GM23338 (cell line): ENCODE results near the gene DDX27.

Experiments
- CREB1 ChIP-seq: fragments of 250-450 bp; sonication (Bioruptor Pico); IDR thresholded peaks from 2 replicates; pipeline ENCODE4 v1.5.0; 2020; ENCODE audit warnings: low read depth, mild to moderate bottlenecking, moderate library complexity
- EZH2 ChIP-seq: fragments of 200-600 bp; sonication (generic); IDR thresholded peaks from one replicate; pipeline ENCODE4 v1.8.0; 2017; ENCODE audit warnings: antibody characterized with exemption, mild to moderate bottlenecking, low read depth; ENCODE audit not compliant: unreplicated experiment
- EZH2phosphoT487 ChIP-seq: fragments of 200-600 bp; sonication (generic); IDR thresholded peaks from one replicate; pipeline ENCODE4 v1.8.1; 2018; ENCODE audit warnings: antibody characterized with exemption; ENCODE audit not compliant: unreplicated experiment
- JUNB ChIP-seq: IDR thresholded peaks from one replicate; pipeline ENCODE4 v1.6.1; 2016; ENCODE audit warnings: antibody characterized with exemption; ENCODE audit not compliant: unreplicated experiment
- NANOG ChIP-seq: IDR thresholded peaks from 2 replicates; pipeline ENCODE4 v1.6.1; 2016; ENCODE audit warnings: antibody characterized with exemption, borderline replicate concordance
- POLR2AphosphoS5 ChIP-seq: IDR thresholded peaks from 2 replicates; pipeline ENCODE4 v1.6.1; 2016; ENCODE audit warnings: antibody characterized with exemption, low read depth
- ZNF114 ChIP-seq: fragments of 250-450 bp; sonication (Bioruptor Pico); IDR thresholded peaks from 2 replicates; pipeline ENCODE4 v1.5.0; 2020; ENCODE audit warnings: mild to moderate bottlenecking, moderate library complexity
- ZNF331 ChIP-seq: fragments of 250-450 bp; sonication (Bioruptor Pico); IDR thresholded peaks from 2 replicates; pipeline ENCODE4 v1.5.0; 2020; ENCODE audit warnings: low read depth, mild to moderate bottlenecking, moderate library complexity
- TF ChIP-seq, protein P1 (sequence below), 2 experiments: fragments of 200-600 bp in 1 of 2; sonication (generic) in 1 of 2; conservative IDR thresholded peaks; 2 replicates each; pipeline versions ENCODE4 v1.5.1 to v1.6.1; 2016 to 2017; ENCODE audit warnings: antibody characterized with exemption in 2 of 2, low read depth in 2 of 2, mild to moderate bottlenecking in 2 of 2, moderate library complexity in 1 of 2
- TF ChIP-seq, protein P2 (sequence below): IDR thresholded peaks from 2 replicates; pipeline ENCODE4 v1.6.1; 2016; ENCODE audit warnings: antibody characterized with exemption
- TF ChIP-seq, protein P3 (sequence below): IDR thresholded peaks from one replicate; pipeline ENCODE4 v1.6.1; 2018; ENCODE audit warnings: antibody characterized with exemption; ENCODE audit not compliant: unreplicated experiment

DNA sequence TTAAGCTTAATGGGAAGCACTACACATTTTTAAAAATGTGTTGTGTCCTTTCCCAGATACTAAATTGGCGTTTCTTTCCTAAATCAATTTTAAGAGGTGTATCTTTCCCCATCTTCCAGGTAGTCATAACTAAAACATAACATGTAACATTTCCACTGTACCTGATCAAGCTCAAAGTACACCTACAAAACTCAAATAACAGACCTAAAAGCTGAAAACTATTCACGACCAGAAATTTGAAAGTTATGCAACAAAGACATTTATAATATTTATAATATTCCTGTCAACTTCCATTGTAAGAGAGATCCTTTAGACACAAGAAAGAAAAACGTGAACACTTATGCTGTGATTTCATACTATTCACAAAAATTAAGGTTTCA, 34.5 kb upstream of the DDX27 start:
- TF ChIP-seq, protein P1, sequence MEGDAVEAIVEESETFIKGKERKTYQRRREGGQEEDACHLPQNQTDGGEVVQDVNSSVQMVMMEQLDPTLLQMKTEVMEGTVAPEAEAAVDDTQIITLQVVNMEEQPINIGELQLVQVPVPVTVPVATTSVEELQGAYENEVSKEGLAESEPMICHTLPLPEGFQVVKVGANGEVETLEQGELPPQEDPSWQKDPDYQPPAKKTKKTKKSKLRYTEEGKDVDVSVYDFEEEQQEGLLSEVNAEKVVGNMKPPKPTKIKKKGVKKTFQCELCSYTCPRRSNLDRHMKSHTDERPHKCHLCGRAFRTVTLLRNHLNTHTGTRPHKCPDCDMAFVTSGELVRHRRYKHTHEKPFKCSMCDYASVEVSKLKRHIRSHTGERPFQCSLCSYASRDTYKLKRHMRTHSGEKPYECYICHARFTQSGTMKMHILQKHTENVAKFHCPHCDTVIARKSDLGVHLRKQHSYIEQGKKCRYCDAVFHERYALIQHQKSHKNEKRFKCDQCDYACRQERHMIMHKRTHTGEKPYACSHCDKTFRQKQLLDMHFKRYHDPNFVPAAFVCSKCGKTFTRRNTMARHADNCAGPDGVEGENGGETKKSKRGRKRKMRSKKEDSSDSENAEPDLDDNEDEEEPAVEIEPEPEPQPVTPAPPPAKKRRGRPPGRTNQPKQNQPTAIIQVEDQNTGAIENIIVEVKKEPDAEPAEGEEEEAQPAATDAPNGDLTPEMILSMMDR (conservative IDR thresholded peaks at IDR 0.05; ENCODE audit: low read depth in 2 of 2), result no peak
- TF ChIP-seq EZH2phosphoT487, result no peak
- TF ChIP-seq EZH2, result no peak
- no peak for TF ChIP-seq POLR2AphosphoS5
- TF ChIP-seq NANOG, result no peak
- TF ChIP-seq, protein P2, sequence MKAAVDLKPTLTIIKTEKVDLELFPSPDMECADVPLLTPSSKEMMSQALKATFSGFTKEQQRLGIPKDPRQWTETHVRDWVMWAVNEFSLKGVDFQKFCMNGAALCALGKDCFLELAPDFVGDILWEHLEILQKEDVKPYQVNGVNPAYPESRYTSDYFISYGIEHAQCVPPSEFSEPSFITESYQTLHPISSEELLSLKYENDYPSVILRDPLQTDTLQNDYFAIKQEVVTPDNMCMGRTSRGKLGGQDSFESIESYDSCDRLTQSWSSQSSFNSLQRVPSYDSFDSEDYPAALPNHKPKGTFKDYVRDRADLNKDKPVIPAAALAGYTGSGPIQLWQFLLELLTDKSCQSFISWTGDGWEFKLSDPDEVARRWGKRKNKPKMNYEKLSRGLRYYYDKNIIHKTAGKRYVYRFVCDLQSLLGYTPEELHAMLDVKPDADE, result no peak
- TF ChIP-seq, protein P3, sequence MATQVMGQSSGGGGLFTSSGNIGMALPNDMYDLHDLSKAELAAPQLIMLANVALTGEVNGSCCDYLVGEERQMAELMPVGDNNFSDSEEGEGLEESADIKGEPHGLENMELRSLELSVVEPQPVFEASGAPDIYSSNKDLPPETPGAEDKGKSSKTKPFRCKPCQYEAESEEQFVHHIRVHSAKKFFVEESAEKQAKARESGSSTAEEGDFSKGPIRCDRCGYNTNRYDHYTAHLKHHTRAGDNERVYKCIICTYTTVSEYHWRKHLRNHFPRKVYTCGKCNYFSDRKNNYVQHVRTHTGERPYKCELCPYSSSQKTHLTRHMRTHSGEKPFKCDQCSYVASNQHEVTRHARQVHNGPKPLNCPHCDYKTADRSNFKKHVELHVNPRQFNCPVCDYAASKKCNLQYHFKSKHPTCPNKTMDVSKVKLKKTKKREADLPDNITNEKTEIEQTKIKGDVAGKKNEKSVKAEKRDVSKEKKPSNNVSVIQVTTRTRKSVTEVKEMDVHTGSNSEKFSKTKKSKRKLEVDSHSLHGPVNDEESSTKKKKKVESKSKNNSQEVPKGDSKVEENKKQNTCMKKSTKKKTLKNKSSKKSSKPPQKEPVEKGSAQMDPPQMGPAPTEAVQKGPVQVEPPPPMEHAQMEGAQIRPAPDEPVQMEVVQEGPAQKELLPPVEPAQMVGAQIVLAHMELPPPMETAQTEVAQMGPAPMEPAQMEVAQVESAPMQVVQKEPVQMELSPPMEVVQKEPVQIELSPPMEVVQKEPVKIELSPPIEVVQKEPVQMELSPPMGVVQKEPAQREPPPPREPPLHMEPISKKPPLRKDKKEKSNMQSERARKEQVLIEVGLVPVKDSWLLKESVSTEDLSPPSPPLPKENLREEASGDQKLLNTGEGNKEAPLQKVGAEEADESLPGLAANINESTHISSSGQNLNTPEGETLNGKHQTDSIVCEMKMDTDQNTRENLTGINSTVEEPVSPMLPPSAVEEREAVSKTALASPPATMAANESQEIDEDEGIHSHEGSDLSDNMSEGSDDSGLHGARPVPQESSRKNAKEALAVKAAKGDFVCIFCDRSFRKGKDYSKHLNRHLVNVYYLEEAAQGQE, result no peak
- TF ChIP-seq JUNB, result no peak
- TF ChIP-seq CREB1 (CRISPR knock-in tag), result no peak
- TF ChIP-seq ZNF114 (CRISPR knock-in tag), result no peak
- TF ChIP-seq ZNF331 (CRISPR knock-in tag), result no peak
